NCI-H2227 (cell line): Measurements from ENCODE around the gene STK32C.

Experiments
- DNase-seq: peaks from one replicate; lab custom pipeline; 2025; ENCODE audit not compliant: unreplicated experiment; lab: John Stamatoyannopoulos, UW

The STK32C gene

DNA sequence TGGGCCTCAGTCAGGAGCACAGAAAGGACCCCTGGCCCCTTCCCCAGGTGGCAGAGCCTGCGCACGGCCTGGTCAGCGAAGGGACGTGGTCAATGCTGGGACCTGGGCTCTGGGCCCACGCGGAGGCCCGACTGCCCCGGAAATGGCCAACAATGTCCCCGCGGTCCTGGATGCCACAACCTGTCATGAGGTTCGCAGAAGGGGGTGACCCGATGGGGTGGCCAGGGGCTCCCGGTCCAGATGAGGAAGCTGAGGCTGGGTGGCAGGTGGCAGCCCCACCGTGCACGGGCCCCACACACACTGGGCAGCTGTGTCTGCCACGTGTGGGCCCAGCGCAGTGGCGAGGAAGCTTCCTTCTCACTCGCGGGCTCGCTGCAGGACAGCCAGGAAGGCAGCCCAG lies 71.6 kb downstream of the STK32C start:
- no peak for DNase-seq

DNA sequence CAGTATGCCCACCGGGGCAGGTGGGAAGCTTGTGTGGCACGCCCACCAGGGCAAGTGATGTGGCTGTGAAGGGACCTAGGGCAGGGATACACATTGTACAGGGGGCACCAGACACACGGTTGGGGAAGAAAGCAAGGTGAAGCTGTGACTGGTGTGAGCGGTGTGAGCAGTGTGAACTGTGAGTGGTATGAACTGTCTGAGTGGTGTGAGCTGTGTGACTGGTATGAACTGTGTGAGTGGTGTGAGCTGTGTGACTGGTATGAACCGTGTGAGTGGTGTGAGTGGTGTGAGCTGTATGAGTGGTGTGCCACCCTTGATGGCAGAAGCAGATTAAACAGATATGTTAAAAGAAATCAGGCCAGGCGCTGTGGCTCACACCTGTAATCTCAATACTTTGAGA lies 72.9 kb downstream of the STK32C start:
- no peak for DNase-seq

DNA sequence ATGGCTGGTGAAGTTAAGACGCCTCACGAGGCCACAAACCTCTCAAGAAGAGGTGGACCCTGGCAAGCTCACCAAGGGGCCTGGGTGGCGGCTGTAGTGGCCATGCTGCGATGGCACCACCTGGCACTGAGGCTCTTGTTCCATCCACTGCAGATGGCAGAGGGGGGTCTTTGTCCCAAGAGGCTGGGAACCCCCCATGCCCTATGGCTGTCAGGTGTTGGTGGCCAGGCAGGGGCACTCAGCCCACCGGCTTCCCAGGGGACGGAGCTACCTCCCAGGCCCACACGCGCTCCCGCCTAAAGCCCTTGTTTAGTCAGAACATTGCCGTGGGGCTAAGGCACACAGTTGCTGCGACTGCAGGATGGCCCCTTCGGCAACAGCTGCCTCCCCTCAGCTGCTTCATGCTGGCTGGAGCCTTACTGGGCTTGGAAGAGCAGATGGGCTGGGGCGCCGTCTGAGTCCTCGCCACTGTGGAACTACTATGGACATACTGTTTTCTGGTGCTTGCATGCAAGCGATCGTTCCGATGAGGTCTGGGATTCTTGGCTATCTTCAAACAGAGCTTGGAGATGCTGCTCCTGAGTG lies 74.2 kb downstream of the STK32C start:
- no peak for DNase-seq

DNA sequence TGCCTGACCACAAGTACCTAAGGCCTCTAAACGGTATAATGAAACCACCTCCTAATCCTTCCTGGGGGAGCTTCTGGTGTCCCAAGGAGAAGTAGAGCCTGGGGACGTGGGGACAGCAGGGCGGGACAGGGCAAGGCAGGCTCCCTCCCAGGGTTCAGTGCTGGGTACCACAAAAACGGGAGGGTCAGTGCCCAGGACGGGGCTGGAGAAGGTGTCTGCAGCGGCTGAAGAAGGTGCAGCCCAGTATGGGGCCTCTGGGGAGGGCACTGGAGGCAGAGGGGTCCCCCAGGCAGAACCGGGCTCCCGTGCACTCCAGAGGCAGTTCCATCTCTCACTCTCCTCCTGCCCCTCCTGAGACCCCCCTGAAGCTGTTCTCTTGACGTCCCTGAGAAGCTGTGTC lies 74.8 kb downstream of the STK32C start:
- DNase-seq: no peak

- DNase-seq: no peak
These were observed 75.5 kb downstream of the STK32C start for GRCh38 chr10:132232023-132232951.

DNA sequence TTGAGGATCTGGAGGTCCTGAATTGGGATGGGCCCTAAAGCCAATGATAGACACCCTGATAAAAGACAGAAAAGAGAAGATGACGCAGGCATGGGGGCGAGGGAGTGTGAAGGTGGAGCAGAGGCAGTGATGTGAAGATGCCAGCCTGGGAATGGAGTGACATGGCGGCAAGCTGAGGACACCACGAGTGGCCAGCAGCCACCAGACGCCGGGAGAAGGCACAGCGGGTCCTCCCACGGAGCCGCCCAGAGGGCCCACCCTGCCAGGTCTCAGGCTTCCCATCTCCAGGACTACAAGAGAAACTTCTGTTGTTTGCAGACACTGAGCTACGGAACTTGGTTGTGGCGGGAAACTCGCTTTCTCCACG lies 76.1 kb downstream of the STK32C start:
- no peak for DNase-seq

GRCh38 chr10:132230557-132231210 lies 77.1 kb downstream of the STK32C start:
- DNase-seq: no peak

DNA sequence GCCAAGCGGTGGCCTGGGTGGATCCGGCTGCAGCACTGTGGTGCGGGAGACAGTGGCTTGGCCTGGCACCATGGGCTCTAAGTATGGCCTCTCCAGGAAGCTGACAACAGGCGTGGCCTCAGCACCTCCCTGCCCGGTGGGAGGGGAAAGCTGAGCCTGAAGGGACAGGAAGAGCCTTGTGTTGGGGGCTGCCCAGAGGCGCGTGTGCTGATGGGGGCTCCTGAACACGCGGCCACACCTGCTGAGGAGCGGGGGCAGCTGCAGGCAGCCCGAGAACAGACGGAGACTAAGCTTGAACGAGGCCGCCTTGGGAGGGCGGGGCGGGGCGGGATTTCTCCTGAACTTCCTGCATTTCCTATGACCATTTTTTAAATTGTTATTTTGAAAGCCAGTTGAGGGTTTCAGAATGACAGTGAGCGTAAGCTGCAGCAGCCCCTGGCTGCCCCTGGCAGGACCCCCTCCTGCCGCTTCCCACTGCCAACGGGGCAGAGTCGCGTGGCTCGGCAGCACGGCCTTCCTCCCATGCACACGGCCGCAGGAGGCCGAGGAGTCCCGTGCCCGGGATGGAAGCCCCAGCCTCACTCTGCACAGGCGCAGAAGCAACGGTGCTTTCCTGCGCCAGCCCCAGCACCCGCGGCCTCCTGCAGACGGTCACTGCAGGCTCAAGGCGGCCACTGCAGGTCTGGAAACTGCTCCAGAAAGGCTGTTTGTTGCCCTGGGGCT lies 77.8 kb downstream of the STK32C start:
- no peak for DNase-seq

DNA sequence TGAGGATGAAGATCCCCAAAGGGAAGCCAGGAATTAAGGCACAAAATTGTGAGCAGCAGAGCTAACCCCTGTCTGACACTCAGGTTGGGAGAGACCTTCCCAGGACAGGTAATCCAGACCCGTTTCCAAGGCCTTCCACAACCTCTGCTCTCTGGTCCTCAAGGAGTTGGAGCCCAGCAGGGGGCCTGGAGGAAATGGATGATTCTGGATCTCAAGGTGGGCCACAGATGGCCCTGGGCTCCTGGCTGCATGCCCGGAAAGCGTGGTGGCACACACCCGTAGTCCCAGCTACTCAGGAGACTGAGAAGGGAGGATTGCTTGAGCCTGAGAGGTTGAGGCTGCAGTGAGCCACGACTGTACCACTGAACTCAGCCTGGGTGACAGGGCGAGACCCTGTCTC lies 78.7 kb downstream of the STK32C start:
- no peak for DNase-seq

GRCh38 chr10:132228616-132229015 lies 79.1 kb downstream of the STK32C start:
- DNase-seq: no peak

GRCh38 chr10:132227851-132228390 lies 79.8 kb downstream of the STK32C start:
- DNase-seq: no peak

DNA sequence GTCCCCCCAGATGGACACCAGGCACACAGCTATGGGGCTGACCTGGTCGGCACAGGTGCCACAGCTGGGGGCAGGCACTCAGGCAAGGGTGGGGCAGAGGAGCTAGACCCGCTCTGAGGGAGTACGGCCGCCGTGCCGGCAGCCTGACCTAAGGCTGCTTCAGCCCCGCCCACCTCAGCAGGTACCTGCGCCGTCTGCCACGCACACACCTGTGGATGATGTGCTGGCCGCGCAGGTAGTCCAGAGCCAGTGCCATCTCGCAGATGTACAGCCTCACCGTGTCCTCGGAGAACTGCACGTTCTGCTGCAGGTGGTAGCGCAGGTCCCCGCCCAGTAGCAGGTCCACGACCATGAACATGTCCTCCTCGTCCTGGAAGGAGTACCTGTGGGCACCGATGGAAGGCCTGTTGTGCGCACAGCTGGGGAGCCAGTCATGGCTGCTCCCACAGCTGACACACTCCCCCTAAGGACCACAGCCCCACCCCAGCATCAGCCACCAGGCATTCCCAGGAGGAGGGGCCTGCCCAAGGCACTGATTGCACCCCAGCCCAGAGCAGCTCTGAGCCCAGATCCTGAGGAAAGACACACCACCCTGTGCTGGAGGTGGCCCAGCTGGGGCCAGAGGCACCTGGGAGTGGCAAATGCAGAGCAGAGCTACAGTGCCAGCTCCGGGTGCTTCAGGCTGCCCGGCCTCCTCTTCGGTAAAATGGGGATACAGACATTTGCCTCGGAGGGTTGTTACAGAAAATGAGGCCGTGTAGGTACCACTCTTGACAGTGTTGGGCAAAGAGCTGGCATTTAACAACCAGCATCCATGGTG lies 81.0 kb downstream of the STK32C start:
- no peak for DNase-seq

DNA sequence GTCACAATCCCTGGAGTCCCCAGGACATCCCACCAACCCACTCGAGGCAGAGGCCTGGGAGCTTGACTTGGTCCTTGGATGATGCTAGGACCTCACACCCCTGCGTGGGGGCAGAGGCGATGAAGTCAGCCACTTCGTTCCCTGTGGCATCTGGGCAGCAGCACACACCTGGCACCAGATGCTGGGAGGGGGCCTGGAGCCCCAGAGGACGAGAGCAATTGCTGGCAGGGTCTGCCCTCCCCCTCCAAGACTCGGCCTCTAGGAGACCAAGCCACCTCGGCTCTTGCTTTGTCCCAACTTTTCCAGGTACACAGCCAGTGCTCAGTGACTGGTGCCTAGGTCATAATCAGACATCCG lies 81.9 kb downstream of the STK32C start:
- no peak for DNase-seq

- no peak for DNase-seq
These were observed 82.5 kb downstream of the STK32C start for GRCh38 chr10:132225073-132225848.

- no peak for DNase-seq
These were observed 83.2 kb downstream of the STK32C start for GRCh38 chr10:132224343-132225072.

DNA sequence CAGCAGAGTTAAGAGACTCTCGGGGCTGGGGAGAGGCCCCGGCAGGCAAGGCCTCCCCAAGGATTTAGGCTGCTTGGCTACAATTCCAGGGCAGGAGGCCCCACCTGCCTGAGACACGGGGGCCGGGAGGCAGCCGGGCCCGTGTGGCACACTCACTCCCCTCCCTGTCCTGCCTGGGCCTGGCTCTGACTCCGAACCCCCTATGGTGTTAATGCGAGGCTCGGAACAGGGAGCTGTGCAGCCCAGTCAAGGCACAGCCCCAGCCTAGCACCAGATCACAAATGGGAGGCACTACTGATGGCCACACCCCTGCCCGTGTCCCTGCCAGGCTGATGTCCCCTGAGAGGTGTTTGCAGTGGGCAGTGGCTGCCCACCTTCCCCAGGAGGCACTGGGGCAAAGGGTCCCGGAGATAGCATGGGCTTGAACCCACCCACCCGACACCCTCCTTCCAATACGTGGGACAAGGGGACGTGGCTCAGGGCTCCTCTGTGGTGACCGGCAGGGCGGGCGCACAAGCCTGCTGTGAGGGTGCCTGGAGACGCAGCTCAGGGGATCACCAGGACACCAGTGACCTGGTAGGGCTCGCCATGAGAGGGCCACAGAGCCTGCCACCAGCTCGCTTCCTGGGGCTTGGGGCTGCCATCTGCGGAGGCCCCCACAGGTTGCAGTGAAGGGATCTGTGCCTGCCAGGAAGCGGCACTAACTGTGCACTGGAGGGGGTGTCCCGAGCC lies 84.0 kb downstream of the STK32C start:
- DNase-seq: no peak

DNA sequence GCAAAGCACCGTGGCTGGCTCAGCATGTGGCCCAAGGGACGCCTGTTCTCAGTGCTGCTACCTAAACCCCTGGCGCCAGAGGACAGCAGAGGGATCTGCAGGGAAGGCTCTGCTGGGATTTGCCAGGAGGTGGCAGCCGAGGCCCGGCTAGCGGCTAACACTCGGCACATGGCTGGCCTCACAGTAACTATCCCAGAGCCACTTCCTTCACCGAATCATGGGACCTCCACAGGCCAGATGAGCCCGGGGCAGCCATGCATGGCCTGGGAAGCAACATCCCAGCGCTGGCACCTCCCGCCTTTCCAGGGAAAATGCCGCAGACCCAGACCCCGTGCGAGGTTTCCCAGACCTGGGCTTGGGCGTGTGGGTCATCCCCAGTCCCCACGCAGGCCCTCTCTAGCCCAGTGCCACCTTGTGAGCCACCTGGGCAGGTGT lies 84.6 kb downstream of the STK32C start:
- no peak for DNase-seq

DNA sequence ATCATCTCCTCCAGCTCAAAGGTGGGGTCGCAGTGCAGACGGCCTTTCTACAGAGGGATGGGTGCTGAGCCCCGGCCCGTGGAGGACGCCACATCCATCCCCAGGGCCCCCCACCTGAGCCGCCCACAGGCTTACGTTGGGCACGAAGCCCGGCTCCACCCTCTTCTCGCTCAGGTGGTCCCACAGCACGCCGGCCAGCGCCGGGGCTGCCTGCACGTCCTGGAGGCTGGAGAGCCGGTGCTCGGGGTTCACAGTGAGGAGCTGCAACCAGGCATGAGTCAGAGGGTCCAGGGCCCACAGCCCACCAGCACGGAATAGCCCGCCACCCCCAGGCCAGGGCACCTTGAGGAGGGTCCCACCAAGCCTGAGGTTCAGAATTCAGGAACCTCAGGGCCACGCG lies 85.0 kb downstream of the STK32C start:
- DNase-seq: no peak
